Measurements from ENCODE around the gene HARS1. TPM values are rescaled to one million over a fixed set of nuclear protein-coding genes. Genes with fewer than 3 reads are reported as not detected.

HARS1 gene
- total and polyA plus RNA-seq, 2 donors (not counting 3 experiments of a cell fraction or from before 2014, with no cell fraction given): 65.2 to 104 TPM

- peaks cover 3% of the 10 kb centered on the region for H3K4me1 ChIP-seq (ENCODE audit: control insufficient read depth, extremely low read depth, insufficient read depth, low read length)
- no peak overlapping the region for H3K27ac ChIP-seq (ENCODE audit: insufficient read depth, low read depth, low read length)
- no peak for DNase-seq (ENCODE audit: low read depth, low spot score)
- H2AFZ ChIP-seq (ENCODE audit: low read depth, low read length): no peak overlapping the region
- no peaks in the 10 kb centered on the region for H3K79me2 ChIP-seq (ENCODE audit: control insufficient read depth, insufficient read depth, low read length)
- dilution Hi-C loops (cut with MboI; ENCODE audit: extremely low pct_ligation_motif_present, low sequenced_read_pairs): no loop called here
- TF ChIP-seq, protein P1, sequence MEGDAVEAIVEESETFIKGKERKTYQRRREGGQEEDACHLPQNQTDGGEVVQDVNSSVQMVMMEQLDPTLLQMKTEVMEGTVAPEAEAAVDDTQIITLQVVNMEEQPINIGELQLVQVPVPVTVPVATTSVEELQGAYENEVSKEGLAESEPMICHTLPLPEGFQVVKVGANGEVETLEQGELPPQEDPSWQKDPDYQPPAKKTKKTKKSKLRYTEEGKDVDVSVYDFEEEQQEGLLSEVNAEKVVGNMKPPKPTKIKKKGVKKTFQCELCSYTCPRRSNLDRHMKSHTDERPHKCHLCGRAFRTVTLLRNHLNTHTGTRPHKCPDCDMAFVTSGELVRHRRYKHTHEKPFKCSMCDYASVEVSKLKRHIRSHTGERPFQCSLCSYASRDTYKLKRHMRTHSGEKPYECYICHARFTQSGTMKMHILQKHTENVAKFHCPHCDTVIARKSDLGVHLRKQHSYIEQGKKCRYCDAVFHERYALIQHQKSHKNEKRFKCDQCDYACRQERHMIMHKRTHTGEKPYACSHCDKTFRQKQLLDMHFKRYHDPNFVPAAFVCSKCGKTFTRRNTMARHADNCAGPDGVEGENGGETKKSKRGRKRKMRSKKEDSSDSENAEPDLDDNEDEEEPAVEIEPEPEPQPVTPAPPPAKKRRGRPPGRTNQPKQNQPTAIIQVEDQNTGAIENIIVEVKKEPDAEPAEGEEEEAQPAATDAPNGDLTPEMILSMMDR (IDR thresholded peaks at IDR 0.05; ENCODE audit: extremely low read depth in 1 of 2, insufficient read depth in 1 of 2, low read depth in 1 of 2, low read length in 2 of 2): no peak
- TF ChIP-seq POLR2A (IDR thresholded peaks at IDR 0.05; ENCODE audit: low read depth, low read length) (no peak), FOS (IDR thresholded peaks at IDR 0.05; ENCODE audit: borderline replicate concordance, insufficient read depth, low read length) (no peak), EZH2 (IDR thresholded peaks at IDR 0.05; ENCODE audit: borderline replicate concordance, low read depth, low read length, severe bottlenecking) (no peak), MYC (IDR thresholded peaks at IDR 0.05; ENCODE audit: low read depth, low read length) (no peak), GATA2 (IDR thresholded peaks at IDR 0.05; ENCODE audit: insufficient read depth, insufficient read length, low read depth, low read length) (no peak), POLR2AphosphoS5 (IDR thresholded peaks at IDR 0.05; ENCODE audit: insufficient read depth, low read depth, low read length) (no peak), JUN (IDR thresholded peaks at IDR 0.05; ENCODE audit: borderline replicate concordance, insufficient read depth, insufficient read length, low read depth) (no peak)
- TF ChIP-seq, protein P2, sequence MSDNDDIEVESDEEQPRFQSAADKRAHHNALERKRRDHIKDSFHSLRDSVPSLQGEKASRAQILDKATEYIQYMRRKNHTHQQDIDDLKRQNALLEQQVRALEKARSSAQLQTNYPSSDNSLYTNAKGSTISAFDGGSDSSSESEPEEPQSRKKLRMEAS (IDR thresholded peaks at IDR 0.05; ENCODE audit: insufficient read depth, insufficient read length): no peak
- ChIA-PET POLR2A (interaction anchor here (0.6 to 0.9 kb wide), 2 partner anchors 11 to 12 kb away, joined by 3 read pairs; no protein-coding TSS in a partner anchor), CTCF (interaction anchor here (0.9 to 1.4 kb wide), 2 partner anchors 9 to 35 kb away, joined by 3 to 4 read pairs; partner anchors contain the start of gene TMCO6)
- no peak overlapping the region for H3K9ac ChIP-seq (replicated peaks; ENCODE audit: extremely low read depth, insufficient read depth, low read length)
- BruUV-seq (replicated peaks): no TSS peak
- H3K4me2 ChIP-seq (ENCODE audit: insufficient read depth, low read length): no peak overlapping the region
- no peak overlapping the region for H3K4me3 ChIP-seq (replicated peaks in 1 of 3; ENCODE audit: insufficient read depth in 1 of 3, low read depth in 1 of 3, low read length in 3 of 3)
- H3K36me3 ChIP-seq (ENCODE audit: control insufficient read depth in 2 of 2, extremely low read depth in 1 of 2, insufficient read depth in 2 of 2, low read length in 2 of 2): peaks cover 25 to 31% of the 10 kb centered on the region in 2 experiments
- no peak for FAIRE-seq
- H4K20me1 ChIP-seq (replicated peaks; ENCODE audit: control insufficient read depth, extremely low read depth, insufficient read depth, low read length): no peaks in the 10 kb centered on the region
- no peaks in the 10 kb centered on the region for H3K9me1 ChIP-seq (replicated peaks; ENCODE audit: control insufficient read depth, extremely low read depth, insufficient read depth, low read length)
- H3K27me3 ChIP-seq (ENCODE audit: control insufficient read depth in 2 of 2, insufficient read depth in 2 of 2, low read length in 2 of 2): no peaks in the 10 kb centered on the region
- intact Hi-C loops (cut with micrococcal nuclease): no loop called here
- H3K9me3 ChIP-seq (replicated peaks; ENCODE audit: control insufficient read depth, insufficient read depth, low read length): no peaks in the 10 kb centered on the region
Observed at GRCh38 chr5:140674629-140675028, 16.5 kb downstream of the HARS1 start.
